BLaER1 (cell line): Measurements from ENCODE around the gene RAB30.

Experiments
- H3K27ac ChIP-seq: shearing (Covaris generic); formaldehyde crosslinking; 2 replicates; pipeline ENCODE4 v1.8.1; 2022
- H3K27me3 ChIP-seq: shearing (Covaris generic); formaldehyde crosslinking; 2 replicates; pipeline ENCODE4 v1.8.1; 2022
- H3K36me3 ChIP-seq: shearing (Covaris generic); formaldehyde crosslinking; 2 replicates; pipeline ENCODE4 v1.8.1; 2022
- H3K4me1 ChIP-seq: shearing (Covaris generic); formaldehyde crosslinking; 2 replicates; pipeline ENCODE4 v1.8.1; 2022
- H3K4me2 ChIP-seq: shearing (Covaris generic); formaldehyde crosslinking; 2 replicates; pipeline ENCODE4 v1.8.1; 2022
- H3K4me3 ChIP-seq: shearing (Covaris generic); formaldehyde crosslinking; 2 replicates; pipeline ENCODE4 v1.8.1; 2022
- H3K9ac ChIP-seq: shearing (Covaris generic); formaldehyde crosslinking; 2 replicates; pipeline ENCODE4 v1.8.1; 2022
- H3K9me3 ChIP-seq: shearing (Covaris generic); formaldehyde crosslinking; 2 replicates; pipeline ENCODE4 v1.8.1; 2022
- H4K20me1 ChIP-seq: shearing (Covaris generic); formaldehyde crosslinking; 2 replicates; pipeline ENCODE4 v1.8.1; 2022
- Cebpa-rat ChIP-seq: shearing (Covaris generic); IDR thresholded peaks from 2 replicates; pipeline ENCODE4 v1.8.1; 2022

Gene RAB30

GRCh38 chr11:83097429-83098075, 25.9 kb upstream of the RAB30 start:
- TF ChIP-seq Cebpa-rat = no peak
- no peak overlapping the region for H3K4me2 ChIP-seq
- no peaks in the 10 kb centered on the region for H3K27me3 ChIP-seq
- no peak overlapping the region for H3K27ac ChIP-seq
- H3K9ac ChIP-seq = no peak overlapping the region
- H3K9me3 ChIP-seq = no peaks in the 10 kb centered on the region
- no peaks in the 10 kb centered on the region for H3K4me1 ChIP-seq
- no peaks in the 10 kb centered on the region for H4K20me1 ChIP-seq
- H3K4me3 ChIP-seq = no peak overlapping the region
- no peaks in the 10 kb centered on the region for H3K36me3 ChIP-seq

GRCh38 chr11:83093634-83094033, 21.9 kb upstream of the RAB30 start:
- H3K27me3 ChIP-seq = no peaks in the 10 kb centered on the region
- no peaks in the 10 kb centered on the region for H3K4me1 ChIP-seq
- no peak overlapping the region for H3K27ac ChIP-seq
- TF ChIP-seq Cebpa-rat = no peak
- no peak overlapping the region for H3K4me3 ChIP-seq
- no peaks in the 10 kb centered on the region for H3K9me3 ChIP-seq
- no peaks in the 10 kb centered on the region; the same call in 1 of the 2 replicates for H4K20me1 ChIP-seq
- H3K36me3 ChIP-seq = no peaks in the 10 kb centered on the region
- no peak overlapping the region for H3K9ac ChIP-seq
- H3K4me2 ChIP-seq = no peak overlapping the region

- no peaks in the 10 kb centered on the region for H3K4me1 ChIP-seq
- no peak overlapping the region for H3K9ac ChIP-seq
- H3K9me3 ChIP-seq = no peaks in the 10 kb centered on the region
- H3K36me3 ChIP-seq = no peaks in the 10 kb centered on the region
- H3K4me2 ChIP-seq = no peak overlapping the region
- no peaks in the 10 kb centered on the region; the same call in 1 of the 2 replicates for H4K20me1 ChIP-seq
- no peaks in the 10 kb centered on the region for H3K27me3 ChIP-seq
- no peak overlapping the region for H3K4me3 ChIP-seq
- H3K27ac ChIP-seq = no peak overlapping the region
- TF ChIP-seq Cebpa-rat = no peak
Measured at GRCh38 chr11:83092488-83093384, 21.0 kb upstream of the RAB30 start.

- no peak for TF ChIP-seq Cebpa-rat
Measured at GRCh38 chr11:83088965-83089364, 17.3 kb upstream of the RAB30 start.

GRCh38 chr11:83087035-83087434, 15.3 kb upstream of the RAB30 start:
- H4K20me1 ChIP-seq = peaks cover 9% of the 10 kb centered on the region; the same call in 1 of the 2 replicates
- no peak for TF ChIP-seq Cebpa-rat

More at GRCh38 chr11:83088965-83089364, 17.3 kb upstream of the RAB30 start:
- Histone ChIP-seq H3K27me3 (no peaks in the 10 kb centered on the region), H3K9ac (no peak overlapping the region), H3K4me1 (no peaks in the 10 kb centered on the region), H3K9me3 (no peaks in the 10 kb centered on the region), H3K4me2 (no peak overlapping the region), H3K36me3 (no peaks in the 10 kb centered on the region), H4K20me1 (peaks cover 9% of the 10 kb centered on the region; the same call in 1 of the 2 replicates), H3K4me3 (no peak overlapping the region), H3K27ac (no peak overlapping the region)

GRCh38 chr11:83079820-83080219, 8.1 kb upstream of the RAB30 start:
- Histone ChIP-seq H3K4me3 (no peak overlapping the region), H4K20me1 (peaks cover 7% of the 10 kb centered on the region; the same call in 1 of the 2 replicates), H3K27me3 (no peaks in the 10 kb centered on the region), H3K27ac (no peak overlapping the region), H3K9me3 (no peaks in the 10 kb centered on the region), H3K36me3 (peaks cover 31% of the 10 kb centered on the region), H3K9ac (no peak overlapping the region), H3K4me2 (no peak overlapping the region), H3K4me1 (no peaks in the 10 kb centered on the region)
- TF ChIP-seq Cebpa-rat = no peak

More at GRCh38 chr11:83087035-83087434, 15.3 kb upstream of the RAB30 start:
- Histone ChIP-seq H3K36me3 (peaks cover 4% of the 10 kb centered on the region), H3K4me3 (no peak overlapping the region), H3K27me3 (no peaks in the 10 kb centered on the region), H3K4me1 (no peaks in the 10 kb centered on the region), H3K4me2 (no peak overlapping the region), H3K27ac (no peak overlapping the region), H3K9me3 (no peaks in the 10 kb centered on the region), H3K9ac (no peak overlapping the region)

GRCh38 chr11:83078269-83078668, 6.6 kb upstream of the RAB30 start:
- Histone ChIP-seq H3K9me3 (no peaks in the 10 kb centered on the region), H3K36me3 (peaks cover 43% of the 10 kb centered on the region), H4K20me1 (peaks cover 7% of the 10 kb centered on the region; the same call in 1 of the 2 replicates), H3K4me2 (no peak overlapping the region), H3K27ac (no peak overlapping the region), H3K4me3 (no peak overlapping the region), H3K4me1 (peaks cover 7% of the 10 kb centered on the region), H3K27me3 (no peaks in the 10 kb centered on the region), H3K9ac (no peak overlapping the region)
- no peak for TF ChIP-seq Cebpa-rat

- H3K4me3 ChIP-seq = no peak overlapping the region
Measured at GRCh38 chr11:83073884-83074283, 2.2 kb upstream of the RAB30 start.

GRCh38 chr11:83073258-83073657, 1.6 kb upstream of the RAB30 start:
- Histone ChIP-seq H4K20me1 (peaks cover 14% of the 10 kb centered on the region; the same call in 1 of the 2 replicates), H3K27me3 (peaks cover 34% of the 10 kb centered on the region), H3K36me3 (peaks cover 35% of the 10 kb centered on the region), H3K4me1 (peaks cover 24% of the 10 kb centered on the region), H3K9ac (peak overlapping the region; percentile 93; the same call in 1 of the 2 replicates), H3K27ac (no peak overlapping the region), H3K4me3 (peak overlapping the region; percentile 76), H3K4me2 (peak overlapping the region; percentile 91), H3K9me3 (no peaks in the 10 kb centered on the region)
- TF ChIP-seq Cebpa-rat = no peak

More at GRCh38 chr11:83073884-83074283, 2.2 kb upstream of the RAB30 start:
- no peak for TF ChIP-seq Cebpa-rat
- peaks cover 24% of the 10 kb centered on the region for H3K4me1 ChIP-seq
- H4K20me1 ChIP-seq = peaks cover 14% of the 10 kb centered on the region; the same call in 1 of the 2 replicates
- no peak overlapping the region for H3K27ac ChIP-seq
- peaks cover 28% of the 10 kb centered on the region for H3K27me3 ChIP-seq
- peak overlapping the region; percentile 91 for H3K4me2 ChIP-seq
- H3K36me3 ChIP-seq = peaks cover 35% of the 10 kb centered on the region
- H3K9me3 ChIP-seq = no peaks in the 10 kb centered on the region
- H3K9ac ChIP-seq = no peak overlapping the region
